HG03354 (cell line): ENCODE data around the gene RASSF4.

Experiments used
- ATAC-seq: cut with Tn5 transposase; IDR thresholded peaks from one replicate; pipeline ENCODE4 v1.9.1; 2021; ENCODE audit warnings: mild to moderate bottlenecking; ENCODE audit not compliant: unreplicated experiment, poor library complexity, severe bottlenecking

RASSF4 gene

DNA sequence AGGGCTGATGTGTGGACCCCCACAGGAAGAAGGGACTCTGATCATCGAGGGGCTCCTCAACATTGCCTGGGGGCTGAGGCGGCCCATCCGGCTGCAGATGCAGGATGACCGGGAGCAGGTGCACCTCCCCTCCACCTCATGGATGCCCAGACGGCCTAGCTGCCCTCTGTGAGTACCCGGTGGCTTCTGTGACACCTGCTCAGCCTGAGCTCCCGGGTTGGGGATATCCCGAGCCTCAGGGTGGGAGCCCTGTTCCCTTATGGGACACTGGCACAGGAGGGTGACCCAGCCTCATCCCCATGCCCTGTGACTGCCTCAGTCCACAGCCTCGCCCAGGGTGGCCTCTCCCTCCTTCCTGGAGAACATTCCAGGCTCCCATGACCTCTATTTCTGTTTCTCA is 22.9 kb downstream of the RASSF4 start:
- no peak for ATAC-seq

DNA sequence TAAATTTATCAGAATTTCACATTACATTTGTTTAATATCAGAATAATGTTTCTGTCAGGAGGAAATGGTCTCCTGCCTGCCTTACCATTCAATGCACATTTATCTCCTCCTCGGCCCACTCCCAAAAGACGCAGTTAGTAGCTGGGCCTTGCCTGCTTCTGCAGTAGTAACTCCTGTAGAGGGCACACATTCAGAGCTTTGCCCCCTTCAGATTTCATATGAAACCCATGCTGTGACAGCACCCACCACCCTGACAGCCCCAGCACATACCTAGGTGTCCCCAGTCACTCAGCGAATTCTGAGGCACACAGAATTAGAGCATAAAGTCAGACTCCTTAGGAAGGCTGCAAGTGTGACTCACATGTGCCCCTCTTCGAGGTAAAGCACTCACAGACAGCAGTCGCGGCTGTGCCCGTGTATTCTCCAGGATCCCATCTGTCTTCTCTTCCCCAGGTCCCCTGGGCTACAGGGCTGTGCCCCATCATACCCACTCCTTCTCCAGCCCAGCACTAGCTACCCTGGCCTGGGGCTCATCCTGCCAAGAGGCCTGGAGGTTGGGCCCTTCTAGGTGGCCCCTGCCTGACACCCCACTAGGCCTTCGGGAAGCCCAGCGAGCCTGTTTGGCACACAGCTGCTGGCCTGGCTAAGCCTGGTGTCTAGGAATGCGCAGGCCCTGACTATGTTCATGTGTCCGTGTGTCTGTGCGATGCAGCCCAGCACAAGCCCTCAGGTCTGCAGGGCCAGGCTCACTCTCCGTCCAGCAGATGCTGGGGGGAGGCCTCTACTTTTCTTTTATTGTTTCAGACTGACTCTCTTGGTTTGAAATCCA is 23.7 kb downstream of the RASSF4 start:
- ATAC-seq, result no peak

DNA sequence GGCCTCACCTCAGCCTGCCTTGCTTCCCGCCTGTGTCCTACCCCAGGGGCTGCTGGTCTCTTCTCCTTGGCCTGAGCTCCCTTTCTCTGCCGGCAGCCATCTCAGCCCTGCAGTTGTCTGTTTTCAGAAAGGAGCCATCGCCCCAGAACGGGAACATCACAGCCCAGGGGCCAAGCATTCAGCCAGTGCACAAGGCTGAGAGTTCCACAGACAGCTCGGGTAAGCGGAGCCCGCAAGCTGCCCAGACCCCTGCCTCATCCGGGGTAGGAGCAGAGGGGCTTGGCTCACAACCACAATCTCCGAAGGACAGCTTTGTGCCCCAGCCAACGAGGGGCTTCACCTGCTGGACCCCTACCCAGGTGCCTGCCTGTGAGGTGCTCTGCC is 24.3 kb downstream of the RASSF4 start:
- ATAC-seq, result no peak

DNA sequence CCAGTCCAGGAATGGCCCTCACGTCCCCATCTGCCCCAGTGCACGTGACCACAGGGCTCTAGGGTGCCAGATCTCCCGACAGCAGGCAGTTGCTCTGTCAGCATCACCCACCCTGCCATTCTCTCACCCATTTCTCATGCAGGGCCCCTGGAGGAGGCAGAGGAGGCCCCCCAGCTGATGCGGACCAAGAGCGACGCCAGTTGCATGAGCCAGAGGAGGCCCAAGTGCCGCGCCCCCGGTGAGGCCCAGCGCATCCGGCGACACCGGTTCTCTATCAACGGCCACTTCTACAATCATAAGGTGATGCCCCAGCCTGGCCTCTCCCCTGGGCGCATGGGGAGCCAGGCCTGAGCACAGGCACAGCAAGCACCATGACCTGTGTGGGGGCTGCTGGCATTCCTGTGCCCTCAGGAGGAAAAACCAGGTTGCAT is 25.1 kb downstream of the RASSF4 start:
- ATAC-seq, result no peak

DNA sequence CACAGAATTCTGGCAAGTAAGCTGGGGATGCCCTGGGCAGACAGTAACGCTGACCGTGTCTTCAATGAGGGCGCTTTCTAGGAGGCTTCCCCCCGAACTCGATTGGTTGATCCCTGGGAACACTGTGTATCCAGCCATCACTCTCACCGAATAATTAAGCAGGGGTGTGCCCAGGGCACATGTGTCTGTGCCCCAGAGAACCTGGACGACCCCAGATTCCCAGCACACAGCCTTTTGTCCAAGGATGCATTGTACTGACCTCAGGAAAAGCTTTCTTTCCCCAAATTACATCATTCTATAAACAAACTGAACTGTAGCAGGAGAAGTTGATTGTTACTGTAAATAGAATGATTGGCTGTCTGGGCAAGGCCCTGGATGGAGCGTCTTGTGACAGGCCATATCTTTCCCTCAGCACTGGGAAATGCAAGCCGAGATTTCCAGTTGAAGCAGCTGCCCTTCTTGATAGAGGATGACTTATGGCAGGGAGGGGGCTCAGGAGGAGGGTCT is 25.6 kb downstream of the RASSF4 start:
- no peak for ATAC-seq

DNA sequence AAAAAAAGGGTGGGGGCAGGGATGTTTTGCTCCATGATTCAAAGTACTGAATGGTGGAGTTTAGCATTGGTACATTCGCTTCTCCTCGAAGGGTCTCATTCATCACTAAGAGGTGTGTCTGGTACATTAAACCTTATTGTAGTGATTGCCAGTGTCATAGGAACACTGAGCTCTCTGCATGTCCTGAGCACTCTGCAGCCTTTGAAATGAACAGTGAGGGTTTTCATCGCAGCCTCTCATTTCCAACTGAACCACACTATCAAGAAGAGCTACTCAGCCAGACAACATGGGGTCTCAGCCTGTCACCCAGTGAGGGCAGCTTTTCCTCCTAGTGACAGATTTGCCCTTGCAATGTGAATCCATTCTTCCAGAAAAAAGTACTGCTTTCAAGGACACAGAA is 26.6 kb downstream of the RASSF4 start:
- no peak for ATAC-seq

DNA sequence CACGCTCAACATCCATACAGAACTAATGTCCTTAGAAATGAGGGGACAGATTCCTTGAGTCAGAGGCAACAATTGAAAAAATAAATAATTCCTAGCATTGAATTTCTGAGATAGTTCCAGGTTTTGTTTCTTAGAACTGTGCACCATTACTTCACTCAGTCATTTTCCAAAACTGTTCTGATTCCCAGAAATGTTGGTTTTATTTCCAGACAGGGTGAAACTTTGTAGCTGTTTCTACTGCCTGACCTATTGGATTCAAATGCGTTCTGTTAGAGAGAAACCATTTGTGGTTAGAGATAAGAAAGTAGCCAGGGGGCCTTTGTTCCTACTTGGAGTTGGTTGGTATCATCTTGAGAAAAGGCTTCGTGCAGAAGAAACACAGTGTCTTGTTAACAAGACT is 27.1 kb downstream of the RASSF4 start:
- ATAC-seq, result no peak

DNA sequence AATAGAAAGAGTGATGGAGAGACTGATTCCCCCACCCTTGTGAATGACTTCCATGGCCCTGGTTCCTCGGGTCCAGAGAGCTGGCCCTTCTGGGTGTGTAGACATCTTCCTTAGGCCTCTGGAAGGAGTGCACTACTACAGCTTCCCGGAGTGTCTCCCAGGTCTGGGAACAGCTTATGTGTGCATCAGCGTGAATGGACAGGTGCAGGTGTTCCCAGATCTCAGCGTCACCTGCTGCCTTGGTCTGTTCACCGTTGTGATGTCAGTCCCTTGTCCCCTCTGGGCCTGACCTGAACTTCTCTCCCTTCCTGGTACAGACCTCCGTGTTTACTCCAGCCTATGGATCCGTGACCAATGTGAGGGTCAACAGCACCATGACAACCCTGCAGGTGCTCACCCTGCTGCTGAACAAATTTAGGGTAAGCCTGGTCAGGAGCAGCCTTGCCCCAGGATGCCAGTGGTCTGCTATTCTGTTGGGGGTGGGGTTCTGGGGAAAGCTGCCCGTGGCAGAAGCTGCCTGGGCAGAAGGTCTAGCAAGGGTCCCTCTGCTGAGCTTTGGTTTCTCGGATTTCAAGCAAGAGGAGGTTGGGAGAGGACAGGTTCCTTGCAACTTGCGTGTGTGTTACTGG is 29.5 kb downstream of the RASSF4 start:
- no peak for ATAC-seq

DNA sequence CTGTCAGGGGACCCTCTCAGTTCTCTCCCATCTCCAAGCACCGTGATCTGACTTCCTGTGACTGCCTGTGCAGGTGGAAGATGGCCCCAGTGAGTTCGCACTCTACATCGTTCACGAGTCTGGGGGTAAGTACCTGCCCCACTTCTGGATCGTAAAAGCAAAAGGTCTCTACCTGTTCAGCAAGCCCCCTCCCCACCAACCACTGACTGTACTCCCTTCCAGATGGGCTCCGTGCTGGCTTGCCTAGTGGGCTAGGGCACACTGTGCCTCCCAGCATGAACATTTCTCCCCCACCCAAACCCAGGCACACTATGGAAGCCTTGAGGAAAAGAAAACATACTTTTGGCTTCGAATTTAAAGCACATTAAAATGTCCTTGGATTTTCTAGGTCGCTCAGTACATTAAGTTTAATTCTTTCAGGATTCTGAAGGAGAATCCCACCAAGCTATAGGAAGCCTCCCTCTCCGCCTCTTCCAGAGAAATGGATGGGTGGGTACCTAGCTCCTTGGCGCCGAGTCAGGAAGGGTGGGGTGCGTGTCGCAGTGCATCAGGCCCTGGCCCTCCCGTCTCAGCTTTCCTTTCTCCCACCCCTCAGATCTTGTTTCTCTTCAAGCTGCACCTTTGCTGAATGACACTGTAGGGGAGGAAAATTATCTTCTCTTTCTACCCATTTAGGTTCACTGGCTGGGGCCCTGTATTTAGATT is 30.1 kb downstream of the RASSF4 start:
- ATAC-seq, result no peak

DNA sequence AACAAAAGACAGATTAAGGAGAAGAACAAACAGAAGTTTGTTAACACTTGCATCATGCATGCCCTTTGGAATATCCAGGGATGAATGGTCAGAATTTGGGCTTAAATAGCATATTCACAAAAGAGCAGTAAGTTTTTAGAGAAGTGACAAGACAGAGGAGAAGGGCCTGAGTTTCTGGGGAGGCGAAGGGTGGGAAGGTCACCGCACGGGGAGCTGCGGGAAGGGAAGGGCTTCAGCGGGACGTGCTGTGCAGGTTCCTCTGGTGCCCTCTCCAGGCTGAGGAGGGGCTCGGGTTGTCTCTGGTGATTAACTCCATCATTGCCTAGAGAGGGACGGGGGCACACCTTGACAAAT is 30.7 kb downstream of the RASSF4 start:
- no peak for ATAC-seq

DNA sequence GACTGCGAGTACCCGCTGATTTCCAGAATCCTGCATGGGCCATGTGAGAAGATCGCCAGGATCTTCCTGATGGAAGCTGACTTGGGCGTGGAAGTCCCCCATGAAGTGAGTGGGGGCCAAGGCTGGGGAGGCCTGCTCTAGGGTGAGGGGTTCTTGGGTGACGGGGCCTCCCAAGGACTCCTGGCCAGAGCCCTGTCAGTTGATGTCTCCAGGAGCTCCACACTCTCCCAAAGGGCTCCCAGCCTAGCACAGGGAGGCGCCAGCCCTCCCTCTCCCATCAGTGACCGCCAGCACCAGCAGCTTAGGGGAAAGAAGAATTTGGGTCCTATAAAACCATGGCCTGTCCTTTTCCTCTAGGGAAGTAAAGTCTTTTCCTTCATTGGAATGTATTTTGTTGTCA is 31.4 kb downstream of the RASSF4 start:
- no peak for ATAC-seq

DNA sequence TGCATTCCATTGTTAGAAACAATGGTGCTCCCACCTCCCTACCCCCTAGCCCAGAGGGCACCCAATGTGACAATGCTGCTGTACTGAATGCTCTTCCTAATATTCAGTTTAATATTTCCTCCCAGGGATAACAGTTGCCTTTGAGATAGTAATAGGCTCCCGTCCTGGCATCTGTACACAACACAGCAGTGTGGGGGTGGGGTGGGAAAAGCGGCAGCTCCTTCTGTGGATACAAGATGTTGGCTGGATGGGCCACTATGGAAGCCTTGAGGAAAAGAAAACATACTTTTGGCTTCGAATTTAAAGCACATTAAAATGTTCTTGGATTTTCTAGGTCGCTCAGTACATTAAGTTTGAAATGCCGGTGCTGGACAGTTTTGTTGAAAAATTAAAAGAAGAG is 32.0 kb downstream of the RASSF4 start:
- no peak for ATAC-seq

DNA sequence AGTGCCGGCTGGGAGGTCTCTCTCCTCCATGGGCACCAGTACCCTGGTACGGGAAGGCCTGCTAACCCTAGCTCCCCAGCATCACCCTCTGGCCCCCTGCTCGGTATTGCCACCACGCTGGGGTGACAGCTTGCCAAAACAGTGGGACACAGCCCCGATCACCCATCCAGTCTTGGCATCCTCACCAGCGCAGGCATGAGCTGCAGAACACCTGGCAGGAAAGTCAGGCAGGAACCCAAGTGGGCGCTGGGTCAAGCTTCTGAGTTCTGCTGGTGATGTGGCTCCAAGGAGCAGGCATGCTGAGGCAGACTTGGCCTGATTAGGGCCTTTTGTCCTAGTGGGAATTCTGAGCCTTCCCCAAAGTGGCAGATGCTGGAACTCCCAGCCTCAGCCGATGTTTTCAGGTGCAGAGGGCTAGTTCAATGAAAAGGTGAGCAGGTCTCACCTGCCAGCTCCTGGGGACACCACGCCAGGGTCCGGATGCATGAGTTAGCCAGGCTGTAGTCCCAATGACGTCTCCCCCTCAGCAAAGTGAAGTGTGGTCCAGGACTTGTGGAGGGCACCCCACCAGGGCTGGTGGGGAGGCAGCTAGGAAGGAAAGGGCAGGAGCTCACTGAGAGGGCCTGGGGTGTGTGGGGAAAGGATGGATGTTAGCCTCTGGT is 32.6 kb downstream of the RASSF4 start:
- ATAC-seq, result no peak

DNA sequence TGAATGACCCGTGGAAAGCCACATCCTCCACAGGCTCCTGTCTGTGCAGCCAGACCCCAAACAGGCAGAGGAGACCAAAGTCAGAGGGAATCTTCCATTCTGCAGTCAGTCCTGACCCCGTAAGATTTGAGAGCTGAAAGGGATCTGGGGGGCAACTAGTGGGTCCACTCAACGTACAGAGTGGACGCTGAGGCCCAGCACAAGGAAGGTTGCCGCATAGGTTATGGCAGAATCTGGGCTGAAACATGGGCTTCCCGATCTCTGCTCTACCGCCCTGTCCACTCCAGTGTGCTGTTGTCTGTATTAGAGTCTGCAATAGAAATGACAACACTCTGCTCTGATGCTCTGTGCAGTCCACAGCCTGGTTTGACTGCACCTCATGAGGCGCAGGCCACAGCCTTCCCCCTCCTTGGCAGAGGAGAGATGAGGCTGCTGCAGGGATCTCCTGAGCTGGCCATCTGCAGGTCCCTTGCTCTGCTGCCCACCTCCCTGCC is 33.2 kb downstream of the RASSF4 start:
- no peak for ATAC-seq

DNA sequence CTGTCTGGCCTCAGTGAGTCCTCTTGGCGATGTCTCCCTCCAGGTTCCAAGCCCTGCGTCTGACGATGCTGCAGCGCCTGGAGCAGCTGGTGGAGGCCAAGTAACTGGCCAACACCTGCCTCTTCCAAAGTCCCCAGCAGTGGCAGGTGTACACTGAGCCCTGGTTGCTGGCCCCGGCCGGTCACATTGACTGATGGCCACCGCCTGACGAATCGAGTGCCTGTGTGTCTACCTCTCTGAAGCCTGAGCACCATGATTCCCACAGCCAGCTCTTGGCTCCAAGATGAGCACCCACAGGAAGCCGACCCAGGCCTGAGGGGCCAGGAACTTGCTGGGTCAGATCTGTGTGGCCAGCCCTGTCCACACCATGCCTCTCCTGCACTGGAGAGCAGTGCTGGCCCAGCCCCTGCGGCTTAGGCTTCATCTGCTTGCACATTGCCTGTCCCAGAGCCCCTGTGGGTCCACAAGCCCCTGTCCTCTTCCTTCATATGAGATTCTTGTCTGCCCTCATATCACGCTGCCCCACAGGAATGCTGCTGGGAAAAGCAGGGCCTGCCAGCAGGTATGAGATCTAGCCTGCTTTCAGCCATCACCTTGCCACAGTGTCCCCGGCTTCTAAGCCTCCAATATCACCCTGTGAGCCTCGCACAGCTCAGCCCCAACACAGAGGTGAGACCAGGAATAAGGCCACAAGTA is 33.8 kb downstream of the RASSF4 start:
- ATAC-seq, result no peak

DNA sequence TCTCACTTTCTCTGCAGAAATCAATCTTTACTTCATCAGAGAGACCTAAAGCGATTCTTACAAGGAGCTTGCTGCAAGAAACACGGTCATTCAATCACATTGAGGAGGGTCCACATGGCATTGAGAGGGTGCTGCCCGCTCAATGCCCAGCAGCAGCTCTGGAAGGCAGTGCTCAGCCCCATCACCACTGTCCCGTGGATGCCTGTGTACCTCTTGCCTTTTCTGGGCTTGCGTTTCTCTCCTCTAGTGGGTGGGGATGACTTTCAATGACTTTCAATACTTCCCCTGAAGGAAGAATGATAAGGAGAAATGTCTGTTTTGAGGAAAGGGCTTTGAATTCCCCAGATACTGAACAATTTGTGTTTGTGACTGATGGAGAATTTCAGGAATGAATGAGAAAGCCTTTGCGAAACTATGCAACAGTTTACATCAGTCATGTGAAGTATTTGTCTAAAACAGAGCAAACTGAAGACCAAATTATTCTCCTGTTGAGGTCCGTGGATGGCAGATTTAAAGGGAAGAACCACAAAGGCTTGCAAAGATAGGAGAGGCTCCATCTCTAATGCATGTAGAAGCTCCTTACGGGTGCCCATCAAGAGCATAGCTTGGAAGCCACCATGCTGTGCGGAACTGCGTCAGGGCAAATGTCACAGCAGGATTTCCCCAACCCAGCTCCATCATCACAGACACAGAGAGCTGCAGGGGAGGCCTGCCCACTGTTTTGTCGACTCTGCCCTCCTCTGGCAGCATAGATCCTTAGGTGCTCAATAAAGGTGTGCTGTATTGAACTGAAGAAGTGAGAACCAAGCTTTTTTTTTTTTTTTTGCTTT is 34.5 kb downstream of the RASSF4 start:
- no peak for ATAC-seq

DNA sequence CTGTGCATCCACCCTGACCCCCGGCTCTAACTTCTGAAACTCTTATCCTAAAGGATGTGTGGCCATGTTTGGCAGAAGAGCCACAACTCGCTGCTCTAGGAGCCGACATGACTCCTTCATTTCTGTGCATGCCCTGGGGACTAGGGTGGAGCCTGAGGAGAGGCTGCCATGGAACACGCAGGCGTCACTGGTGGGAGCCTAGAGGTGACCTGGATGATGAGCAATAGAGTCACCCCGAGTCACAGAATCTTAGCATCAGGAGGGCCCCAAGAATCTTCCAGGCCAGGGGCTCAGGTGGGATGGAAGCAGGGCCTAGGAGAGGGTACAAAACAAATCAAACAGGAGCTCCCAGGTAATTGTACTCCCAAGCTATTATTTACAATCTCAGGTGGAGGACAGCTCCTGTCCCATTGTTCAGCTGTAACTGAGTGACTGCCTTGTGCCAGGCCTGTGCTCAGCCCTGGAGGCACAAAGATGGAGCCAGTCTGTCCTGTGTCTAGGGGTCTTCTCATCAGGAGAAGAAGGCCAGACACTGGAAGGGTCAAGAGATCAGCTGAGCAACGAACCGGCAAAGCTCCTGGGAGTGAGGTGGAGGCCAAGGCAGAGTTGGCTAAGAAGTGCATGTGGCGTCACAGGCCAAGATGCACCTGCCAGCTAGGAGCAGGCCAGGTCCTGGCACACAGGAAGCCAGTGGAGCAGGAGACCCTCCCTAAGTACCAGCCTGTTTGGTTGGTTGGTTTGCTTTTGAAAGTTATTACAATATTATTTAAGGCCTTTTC is 35.3 kb downstream of the RASSF4 start:
- no peak for ATAC-seq

DNA sequence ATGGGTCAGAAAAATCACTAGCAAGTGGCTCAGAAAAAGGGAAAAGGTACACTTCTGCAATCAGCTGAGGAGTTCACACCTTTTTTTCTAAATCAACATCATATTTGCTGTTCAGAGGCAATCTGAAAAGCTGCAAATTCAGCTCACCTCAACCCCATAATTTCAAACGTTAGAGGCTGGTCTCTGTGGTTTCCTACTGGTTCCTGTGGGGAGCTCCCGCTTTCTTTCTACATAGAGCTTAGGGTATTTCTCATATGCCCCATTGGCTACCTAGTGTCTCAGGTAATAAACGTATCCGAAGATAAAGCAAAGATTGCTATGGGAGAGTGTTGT is 35.9 kb downstream of the RASSF4 start:
- no peak for ATAC-seq
